Measurements from ENCODE around the gene ELOVL5.

The ELOVL5 gene

DNA sequence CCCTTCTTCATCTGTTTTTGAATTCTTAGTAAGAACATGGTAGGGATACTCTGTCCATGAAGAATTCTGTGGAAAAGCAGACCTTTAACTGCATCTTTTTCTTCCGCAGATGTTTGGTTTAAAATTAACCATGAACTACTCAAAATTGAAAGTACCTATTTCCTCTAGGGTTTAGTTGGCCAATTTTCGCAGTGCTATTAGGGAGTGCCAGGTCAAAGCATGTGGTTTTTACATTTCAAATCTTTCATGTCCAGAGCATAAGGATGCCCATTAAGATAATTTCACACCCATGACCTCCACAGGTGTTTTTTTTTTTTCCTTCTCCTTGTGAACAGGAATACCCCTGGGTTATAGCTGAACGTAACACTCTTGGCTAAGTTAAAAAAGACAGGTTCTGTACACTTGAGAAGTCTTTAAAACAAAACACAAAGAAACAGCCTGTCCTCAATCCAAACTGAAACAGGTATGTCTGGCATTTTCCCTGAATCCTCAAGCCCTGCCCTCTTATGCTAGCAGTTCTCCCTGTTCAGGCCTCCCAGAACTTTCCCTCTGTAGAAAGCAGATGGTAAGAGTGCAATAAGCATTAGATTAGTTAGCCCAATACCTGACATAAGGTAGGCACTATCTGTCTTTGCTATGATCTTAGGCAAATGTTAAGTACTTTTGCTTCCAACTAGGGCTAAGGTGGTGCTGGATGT, 67.1 kb downstream of the ELOVL5 start:
- ChIA-PET CTCF (interaction anchor here (0.6 to 0.7 kb wide), 2 partner anchors 65 to 353 kb away, joined by 3 to 6 read pairs; no protein-coding TSS in a partner anchor), POLR2A (no interaction called here)
- TF ChIP-seq FOXK2 (IDR thresholded peaks at IDR 0.05) (no peak), NFRKB (IDR thresholded peaks at IDR 0.05) (no peak), CTBP1 (IDR thresholded peaks at IDR 0.05; ENCODE audit: borderline replicate concordance) (no peak), ELF4 (IDR thresholded peaks at IDR 0.05) (no peak), SUZ12 (IDR thresholded peaks at IDR 0.05) (no peak), TARDBP (IDR thresholded peaks at IDR 0.05) (no peak), FOXA1 (IDR thresholded peaks at IDR 0.05) (no peak), HDGF (IDR thresholded peaks at IDR 0.05; ENCODE audit: borderline replicate concordance) (no peak), L3MBTL2 (conservative IDR thresholded peaks at IDR 0.05) (no peak), ZNF384 (IDR thresholded peaks at IDR 0.05) (no peak), LEF1 (IDR thresholded peaks at IDR 0.05; ENCODE audit: borderline replicate concordance) (no peak), SP1 (IDR thresholded peaks at IDR 0.05) (no peak)
- TF ChIP-seq, protein P1, sequence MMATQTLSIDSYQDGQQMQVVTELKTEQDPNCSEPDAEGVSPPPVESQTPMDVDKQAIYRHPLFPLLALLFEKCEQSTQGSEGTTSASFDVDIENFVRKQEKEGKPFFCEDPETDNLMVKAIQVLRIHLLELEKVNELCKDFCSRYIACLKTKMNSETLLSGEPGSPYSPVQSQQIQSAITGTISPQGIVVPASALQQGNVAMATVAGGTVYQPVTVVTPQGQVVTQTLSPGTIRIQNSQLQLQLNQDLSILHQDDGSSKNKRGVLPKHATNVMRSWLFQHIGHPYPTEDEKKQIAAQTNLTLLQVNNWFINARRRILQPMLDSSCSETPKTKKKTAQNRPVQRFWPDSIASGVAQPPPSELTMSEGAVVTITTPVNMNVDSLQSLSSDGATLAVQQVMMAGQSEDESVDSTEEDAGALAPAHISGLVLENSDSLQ (IDR thresholded peaks at IDR 0.05): no peak
- DNase-seq (ENCODE audit: extremely low spot score): no peak

DNA sequence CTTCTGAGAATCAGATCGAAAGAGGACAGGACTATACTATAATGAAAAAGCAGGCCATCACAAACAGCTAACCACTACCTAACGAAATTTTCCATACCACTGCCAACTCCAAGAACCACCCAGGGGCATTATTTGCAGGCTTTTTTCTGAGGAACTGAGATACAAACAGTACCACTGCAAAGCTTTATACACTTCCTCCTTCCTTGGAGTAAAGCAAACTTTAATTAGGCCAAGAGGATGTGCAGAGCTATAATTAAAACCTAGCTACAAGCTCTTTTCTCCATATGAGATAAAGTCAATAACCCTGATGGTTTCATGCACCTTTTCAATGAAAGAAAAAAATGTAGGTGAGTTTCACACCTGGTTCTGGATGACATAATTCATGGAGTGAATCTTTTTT, 68.5 kb downstream of the ELOVL5 start:
- ChIA-PET POLR2A (no interaction called here), CTCF (no interaction called here)
- no peak for DNase-seq (ENCODE audit: extremely low spot score)
- TF ChIP-seq L3MBTL2 (conservative IDR thresholded peaks at IDR 0.05) (no peak), ELF4 (IDR thresholded peaks at IDR 0.05) (no peak), LEF1 (IDR thresholded peaks at IDR 0.05; ENCODE audit: borderline replicate concordance) (no peak), BHLHE40 (IDR thresholded peaks at IDR 0.05; ENCODE audit: borderline replicate concordance) (no peak), FOXK2 (IDR thresholded peaks at IDR 0.05) (no peak), NFRKB (IDR thresholded peaks at IDR 0.05) (no peak), FOXA1 (IDR thresholded peaks at IDR 0.05) (no peak), SUZ12 (IDR thresholded peaks at IDR 0.05) (no peak)

- ChIA-PET CTCF (no interaction called here), POLR2A (no interaction called here)
- TF ChIP-seq FOXK2 (IDR thresholded peaks at IDR 0.05): no peak
- no peak for DNase-seq (ENCODE audit: extremely low spot score)
Observed at GRCh38 chr6:53279293-53279692, 69.5 kb downstream of the ELOVL5 start.

DNA sequence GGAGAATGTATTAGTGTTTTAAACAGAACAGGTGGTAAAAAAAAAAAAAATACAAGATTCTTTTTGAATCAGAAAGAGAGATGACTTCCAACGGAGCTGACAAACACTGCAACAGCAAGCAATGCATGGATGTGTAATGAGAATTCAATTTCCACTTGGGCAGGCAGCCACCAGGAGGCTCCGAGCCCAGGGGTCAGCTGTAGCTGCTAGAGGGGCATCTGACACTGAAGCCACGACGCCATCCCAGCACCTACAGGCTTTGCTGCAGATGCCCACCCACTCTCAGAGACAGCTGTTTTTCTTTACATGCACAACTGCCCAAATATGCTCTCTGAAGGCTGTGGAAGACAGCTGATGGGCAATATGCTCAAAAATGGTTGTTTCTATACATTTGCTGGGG, 75.4 kb downstream of the ELOVL5 start:
- no peak for TF ChIP-seq FOXK2 (IDR thresholded peaks at IDR 0.05)
- no peak for TF ChIP-seq SP1 (IDR thresholded peaks at IDR 0.05)
- no peak for TF ChIP-seq FOXM1 (IDR thresholded peaks at IDR 0.05; ENCODE audit: borderline replicate concordance)
- no peak for TF ChIP-seq TARDBP (IDR thresholded peaks at IDR 0.05)
- TF ChIP-seq L3MBTL2 (conservative IDR thresholded peaks at IDR 0.05): no peak
- no peak for TF ChIP-seq ELF4 (IDR thresholded peaks at IDR 0.05)
- no peak for TF ChIP-seq HDGF (IDR thresholded peaks at IDR 0.05; ENCODE audit: borderline replicate concordance)
- no peak for TF ChIP-seq NFRKB (IDR thresholded peaks at IDR 0.05)
- no peak for TF ChIP-seq LEF1 (IDR thresholded peaks at IDR 0.05; ENCODE audit: borderline replicate concordance)
- TF ChIP-seq FOXA1 (IDR thresholded peaks at IDR 0.05): no peak
- TF ChIP-seq, protein P1 (IDR thresholded peaks at IDR 0.05): no peak
- TF ChIP-seq SUZ12 (IDR thresholded peaks at IDR 0.05): no peak
- no peak for TF ChIP-seq ARNT (IDR thresholded peaks at IDR 0.05)
- no peak for TF ChIP-seq ZNF384 (IDR thresholded peaks at IDR 0.05)
- no peak for TF ChIP-seq CTBP1 (IDR thresholded peaks at IDR 0.05; ENCODE audit: borderline replicate concordance)
- no peak for TF ChIP-seq BHLHE40 (IDR thresholded peaks at IDR 0.05; ENCODE audit: borderline replicate concordance)
- ChIA-PET CTCF (no interaction called here), POLR2A (no interaction called here)
- no peak for DNase-seq (ENCODE audit: extremely low spot score)

DNA sequence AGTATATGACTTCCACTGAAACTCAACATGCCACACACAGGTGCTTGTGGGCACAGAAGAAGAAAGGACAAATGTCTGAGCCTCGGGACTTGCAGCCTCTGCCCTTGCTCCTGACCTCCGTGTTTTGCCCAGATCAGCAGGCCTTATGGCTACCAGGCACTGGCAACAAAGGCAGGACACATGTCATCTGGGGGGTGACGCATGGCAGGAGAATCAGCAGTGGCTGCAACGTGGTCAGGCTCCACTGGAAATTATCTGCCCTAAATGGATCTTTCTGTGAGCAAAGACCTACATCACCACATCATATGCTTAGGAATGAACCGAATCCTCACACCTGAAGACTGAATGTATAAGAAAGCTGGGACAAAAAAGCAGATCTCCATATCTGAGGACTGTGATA, 78.9 kb downstream of the ELOVL5 start:
- TF ChIP-seq HDGF (IDR thresholded peaks at IDR 0.05; ENCODE audit: borderline replicate concordance) (no peak), SUZ12 (IDR thresholded peaks at IDR 0.05) (no peak)
- ChIA-PET CTCF (no interaction called here), POLR2A (no interaction called here)
- DNase-seq (ENCODE audit: extremely low spot score): no peak

DNA sequence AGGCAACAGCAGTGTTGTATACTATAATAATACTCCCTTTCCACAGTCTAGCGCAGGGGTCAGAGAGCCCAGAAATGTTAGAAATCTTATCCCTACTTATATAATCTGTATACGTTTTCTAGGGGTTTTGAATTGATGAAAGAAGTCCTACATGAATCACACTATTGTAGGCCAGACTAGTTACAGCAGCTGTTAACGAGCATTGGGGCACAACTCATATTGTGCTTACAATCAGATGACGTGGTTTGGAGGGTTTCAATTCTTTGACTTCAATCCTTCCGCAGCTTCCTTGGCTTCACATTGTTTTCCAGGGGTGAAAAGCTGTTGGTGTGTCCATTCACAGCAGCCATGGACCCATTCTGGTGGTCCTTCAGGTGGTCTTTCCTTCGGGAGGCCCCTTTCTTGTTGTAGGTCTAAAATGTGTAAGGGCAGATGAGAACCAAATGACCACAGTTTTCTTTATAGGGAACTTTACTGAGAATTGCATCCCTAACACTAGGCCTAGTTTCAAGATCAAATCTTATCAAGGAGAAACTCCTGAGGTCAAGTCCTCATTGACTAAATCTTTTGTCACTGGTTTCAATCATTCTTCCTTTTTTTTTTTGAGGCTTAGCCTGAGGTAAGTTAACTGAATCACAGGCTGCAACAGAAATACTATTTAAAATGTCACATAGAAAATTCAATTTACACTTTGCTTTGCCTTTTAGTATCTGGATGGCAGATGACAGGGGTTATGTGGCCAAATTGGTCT, 79.7 kb downstream of the ELOVL5 start:
- no peak for TF ChIP-seq SUZ12 (IDR thresholded peaks at IDR 0.05)
- TF ChIP-seq TARDBP (IDR thresholded peaks at IDR 0.05): no peak
- TF ChIP-seq LEF1 (IDR thresholded peaks at IDR 0.05; ENCODE audit: borderline replicate concordance): no peak
- TF ChIP-seq ELF4 (IDR thresholded peaks at IDR 0.05): no peak
- TF ChIP-seq FOXM1 (IDR thresholded peaks at IDR 0.05; ENCODE audit: borderline replicate concordance): no peak
- no peak for TF ChIP-seq FOXA1 (IDR thresholded peaks at IDR 0.05)
- no peak for TF ChIP-seq CTBP1 (IDR thresholded peaks at IDR 0.05; ENCODE audit: borderline replicate concordance)
- TF ChIP-seq, protein P1 (IDR thresholded peaks at IDR 0.05): no peak
- TF ChIP-seq L3MBTL2 (conservative IDR thresholded peaks at IDR 0.05): no peak
- TF ChIP-seq ARNT (IDR thresholded peaks at IDR 0.05): no peak
- TF ChIP-seq SP1 (IDR thresholded peaks at IDR 0.05): no peak
- TF ChIP-seq NFRKB (IDR thresholded peaks at IDR 0.05): no peak
- no peak for TF ChIP-seq FOXK2 (IDR thresholded peaks at IDR 0.05)
- TF ChIP-seq BHLHE40 (IDR thresholded peaks at IDR 0.05; ENCODE audit: borderline replicate concordance): no peak
- no peak for TF ChIP-seq HDGF (IDR thresholded peaks at IDR 0.05; ENCODE audit: borderline replicate concordance)
- TF ChIP-seq ZNF384 (IDR thresholded peaks at IDR 0.05): no peak
- CTCF ChIA-PET: no interaction called here
- DNase-seq (ENCODE audit: extremely low spot score): no peak
- POLR2A ChIA-PET: no interaction called here

Measured in HEK293T (cell line).